ENCODE data around the gene IL6ST.

The IL6ST gene

GRCh38 chr5:55923865-55924500 is 70.8 kb downstream of the IL6ST start:
- no peak overlapping the region for H3K4me3 ChIP-seq (ENCODE audit: low read depth, low read length)

DNA sequence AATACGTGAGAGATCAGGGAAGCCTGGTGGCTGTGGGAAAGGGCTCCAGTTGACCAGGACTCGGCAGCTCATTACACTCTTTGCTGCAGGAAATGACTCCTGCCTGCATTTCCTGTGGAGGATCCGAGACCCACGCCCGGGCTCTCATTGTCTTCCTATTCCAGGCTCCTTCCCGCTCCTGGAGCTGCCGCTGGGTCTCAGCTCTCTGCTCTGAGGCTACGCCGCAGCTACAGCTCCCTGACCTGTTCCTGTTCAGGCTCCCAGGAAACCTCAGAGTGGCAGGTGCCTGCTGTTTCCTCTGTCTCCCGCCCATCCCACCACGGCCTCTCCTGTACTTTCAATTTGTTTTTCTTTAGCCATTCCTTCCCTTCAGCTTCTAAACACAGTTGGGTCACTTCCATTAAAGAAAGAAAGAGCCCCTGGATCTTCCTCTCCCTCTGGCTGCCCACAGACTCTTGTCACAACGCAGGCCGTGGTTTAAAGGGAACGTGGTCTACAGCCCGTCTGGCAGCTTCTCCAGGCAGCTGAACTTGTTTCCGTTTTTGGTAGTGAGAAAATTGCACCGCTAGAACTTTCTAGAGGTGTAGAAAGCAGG is 71.5 kb downstream of the IL6ST start:
- no peak overlapping the region for H3K4me3 ChIP-seq (ENCODE audit: low read depth, low read length)

DNA sequence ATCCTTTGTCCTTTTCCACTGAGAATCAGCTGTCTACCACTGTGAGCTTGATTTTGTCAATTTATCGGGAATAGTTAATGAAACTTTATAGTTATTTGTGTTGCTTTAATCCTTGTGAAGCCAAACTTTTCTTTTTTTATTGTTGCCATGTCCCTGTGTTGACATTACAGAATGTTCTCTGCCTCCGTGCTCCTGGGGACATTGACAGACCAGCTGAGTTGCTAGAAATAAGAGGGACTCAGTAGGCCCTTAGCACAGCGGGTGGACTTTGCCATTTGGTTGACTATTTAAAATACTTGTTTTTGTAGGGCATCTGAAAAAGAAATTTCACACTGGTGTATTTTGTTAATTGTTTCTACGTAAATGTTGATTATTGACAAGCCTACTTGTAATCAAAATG is 73.1 kb downstream of the IL6ST start:
- H3K4me3 ChIP-seq (ENCODE audit: low read depth, low read length): no peak overlapping the region

GRCh38 chr5:55920784-55921183 is 74.0 kb downstream of the IL6ST start:
- H3K4me3 ChIP-seq (ENCODE audit: low read depth, low read length): no peak overlapping the region

GRCh38 chr5:55919625-55920024 is 75.1 kb downstream of the IL6ST start:
- no peak overlapping the region for H3K4me3 ChIP-seq (ENCODE audit: low read depth, low read length)

GRCh38 chr5:55918087-55919035 is 76.4 kb downstream of the IL6ST start:
- H3K4me3 ChIP-seq (ENCODE audit: low read depth, low read length): no peak overlapping the region

DNA sequence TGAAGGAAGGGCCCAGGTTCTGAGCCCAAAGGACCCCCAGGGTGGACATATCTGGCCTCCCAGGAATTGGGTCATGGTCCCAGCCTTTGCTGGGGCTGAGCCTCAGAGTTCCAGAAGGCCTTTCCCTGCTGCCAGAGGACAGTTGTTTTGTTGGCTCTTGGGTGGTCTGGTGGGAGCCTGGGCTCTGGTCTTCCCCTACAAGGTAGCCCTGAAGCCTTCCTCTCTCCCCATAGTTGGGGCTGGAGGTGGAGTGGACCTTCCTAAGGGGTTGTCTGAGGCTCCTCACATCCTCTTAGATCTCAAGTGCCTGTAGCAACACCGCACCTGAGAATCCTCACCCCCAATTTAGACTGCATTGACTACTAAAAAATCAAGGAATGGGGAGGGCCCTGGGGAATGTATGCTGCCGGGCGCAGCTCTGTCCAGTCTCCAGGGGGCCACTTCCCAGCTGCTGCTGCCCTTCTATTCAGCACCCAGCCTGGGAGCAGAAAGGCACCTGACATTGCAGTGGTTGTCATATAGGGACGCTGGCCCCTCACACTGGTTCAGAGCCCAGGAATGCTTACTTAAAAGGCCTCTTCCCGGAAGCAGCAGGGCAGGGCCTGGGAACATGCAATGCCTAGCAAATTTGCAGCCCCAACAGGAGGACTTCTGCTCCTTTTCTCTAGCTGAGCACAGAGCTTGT is 77.2 kb downstream of the IL6ST start:
- H3K4me3 ChIP-seq (ENCODE audit: low read depth, low read length): no peak overlapping the region

DNA sequence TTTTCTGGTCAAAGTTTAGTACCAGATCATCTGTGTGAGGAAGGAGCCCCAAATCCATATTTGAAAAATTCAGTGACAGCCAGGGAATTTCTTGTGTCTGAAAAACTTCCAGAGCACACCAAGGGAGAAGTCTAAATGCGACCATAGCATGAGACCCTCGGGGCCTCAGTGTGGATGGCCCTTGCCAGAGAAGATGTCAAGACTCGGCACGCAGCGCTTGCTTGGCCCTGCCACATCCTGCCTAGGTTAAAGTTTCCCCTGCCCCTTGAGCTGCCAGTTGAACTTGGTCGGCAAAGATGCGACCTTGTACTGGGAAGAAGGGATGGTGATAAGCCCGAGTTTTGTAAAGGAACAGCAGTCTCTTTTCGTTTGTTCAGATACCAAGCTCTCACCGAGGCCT is 77.8 kb downstream of the IL6ST start:
- H3K4me3 ChIP-seq (ENCODE audit: low read depth, low read length): no peak overlapping the region

DNA sequence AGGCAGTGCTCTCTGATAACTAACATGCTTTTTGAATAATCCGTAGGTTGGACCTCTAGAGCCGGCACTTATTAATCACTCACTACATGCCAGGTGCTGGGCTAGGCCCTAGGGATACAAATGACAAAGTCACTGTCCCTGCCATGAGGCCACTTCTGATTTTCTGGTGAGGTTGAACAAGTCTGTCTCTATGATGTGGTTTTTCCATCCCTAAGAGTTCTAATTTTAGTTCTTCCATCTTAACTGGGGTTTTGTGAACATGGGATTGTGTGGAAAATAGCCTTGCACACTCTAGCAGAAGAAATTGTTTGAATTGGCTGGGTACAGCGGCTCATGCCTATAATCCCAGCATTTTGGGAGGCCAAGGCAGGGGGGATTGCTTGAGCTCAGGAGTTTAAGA is 79.0 kb downstream of the IL6ST start:
- H3K4me3 ChIP-seq (ENCODE audit: low read depth, low read length): no peak overlapping the region

GRCh38 chr5:55914971-55915370 is 79.8 kb downstream of the IL6ST start:
- no peak overlapping the region for H3K4me3 ChIP-seq (ENCODE audit: low read depth, low read length)

DNA sequence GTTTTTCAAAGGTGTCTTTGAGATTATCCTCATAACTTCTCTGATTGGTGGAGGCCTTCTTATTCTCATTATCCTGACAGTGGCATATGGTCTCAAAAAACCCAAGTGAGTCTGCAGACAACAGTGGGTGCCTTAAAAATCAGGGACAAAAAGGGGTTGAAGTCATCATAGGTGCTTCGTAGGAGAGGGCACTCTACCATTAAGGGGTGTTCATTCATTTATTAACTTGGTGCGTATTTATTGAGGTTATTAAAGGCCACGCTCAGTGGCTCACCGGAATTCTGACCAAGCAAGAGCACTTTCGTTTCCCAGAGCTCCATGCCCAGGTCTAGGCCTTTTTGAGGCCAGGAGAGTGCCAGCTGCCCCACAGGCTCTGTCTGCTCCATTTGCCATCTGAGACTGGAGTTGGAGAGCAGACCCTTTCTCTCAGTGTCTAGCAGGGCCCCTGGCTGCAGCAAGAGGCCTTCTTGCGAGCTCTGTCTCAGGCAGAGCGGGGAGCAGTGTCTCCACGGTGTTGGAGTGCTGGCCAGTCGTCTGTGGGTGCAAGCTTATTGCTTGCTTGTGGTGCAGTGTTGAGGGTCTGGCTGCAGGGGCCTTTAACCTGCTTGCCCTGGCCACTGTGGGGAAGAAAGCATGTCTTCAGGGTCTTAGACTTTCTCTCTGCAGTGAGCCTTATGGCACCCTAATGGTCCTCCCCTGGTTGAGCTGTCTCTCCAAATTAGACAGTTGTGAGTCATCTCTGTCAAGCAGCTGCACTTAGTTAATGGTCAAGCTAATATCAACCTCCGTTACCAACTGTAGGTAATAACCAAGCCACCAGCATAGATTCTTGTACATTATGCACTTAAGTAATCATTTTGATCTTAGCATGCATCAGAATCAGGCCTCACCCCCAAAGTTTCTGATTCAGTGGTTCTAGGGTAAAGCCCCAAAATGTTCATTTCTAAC is 81.0 kb downstream of the IL6ST start:
- no peak overlapping the region for H3K4me3 ChIP-seq (ENCODE audit: low read depth, low read length)

- H3K4me3 ChIP-seq (ENCODE audit: low read depth, low read length): no peak overlapping the region
Measured at GRCh38 chr5:55911784-55912653, 82.7 kb downstream of the IL6ST start.

- H3K4me3 ChIP-seq (ENCODE audit: low read depth, low read length): no peak overlapping the region
Measured at GRCh38 chr5:55908804-55909203, 86.0 kb downstream of the IL6ST start.

- H3K4me3 ChIP-seq (ENCODE audit: low read depth, low read length): no peak overlapping the region
Measured at GRCh38 chr5:55907927-55908326, 86.8 kb downstream of the IL6ST start.

GRCh38 chr5:55905251-55905650 is 89.5 kb downstream of the IL6ST start:
- H3K4me3 ChIP-seq (ENCODE audit: low read depth, low read length): no peak overlapping the region

DNA sequence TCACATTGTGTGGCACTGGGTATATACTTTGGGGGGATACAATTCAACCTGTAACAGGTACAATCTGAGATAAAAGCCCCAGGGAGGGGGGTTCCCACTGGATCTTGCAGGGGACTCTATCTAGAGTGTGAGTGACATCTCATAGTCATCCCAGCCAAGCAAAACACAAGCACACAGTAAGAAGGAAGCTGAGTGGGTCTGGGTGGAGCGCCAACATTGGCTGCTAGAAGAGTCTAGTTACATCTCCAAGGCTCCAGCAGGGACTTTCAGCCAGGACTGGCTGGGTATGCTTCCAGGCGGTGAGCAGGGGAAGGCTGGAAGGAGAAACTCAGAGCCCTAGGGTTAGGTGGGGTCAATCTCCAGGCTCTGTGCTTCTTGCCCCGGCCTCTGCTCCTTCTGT is 90.6 kb downstream of the IL6ST start:
- no peak overlapping the region for H3K4me3 ChIP-seq (ENCODE audit: low read depth, low read length)

GRCh38 chr5:55903121-55903701 is 91.6 kb downstream of the IL6ST start:
- H3K4me3 ChIP-seq (ENCODE audit: low read depth, low read length): no peak overlapping the region

DNA sequence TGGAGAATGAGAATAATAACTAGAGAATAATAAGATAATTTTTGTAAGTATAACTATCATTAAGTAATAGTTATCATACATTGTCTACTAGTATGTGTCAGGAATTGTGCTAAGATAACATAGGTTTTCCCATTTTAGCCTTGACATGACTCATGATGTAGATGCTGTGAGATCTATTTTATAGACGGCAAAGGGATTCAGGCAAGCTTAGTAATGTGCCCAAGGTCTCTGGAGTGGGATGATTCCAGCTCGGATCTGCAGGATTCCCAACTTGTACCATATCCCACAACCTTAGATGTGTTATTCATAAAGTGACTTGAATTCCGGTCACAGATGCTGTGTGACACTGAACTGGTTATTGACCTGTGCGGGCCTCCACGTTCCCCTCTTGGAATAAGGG is 92.1 kb downstream of the IL6ST start:
- no peak overlapping the region for H3K4me3 ChIP-seq (ENCODE audit: low read depth, low read length)

GRCh38 chr5:55900776-55901175 is 94.0 kb downstream of the IL6ST start:
- H3K4me3 ChIP-seq (ENCODE audit: low read depth, low read length): no peak overlapping the region
